Ovary (tissue), 3 donors: ENCODE measurements around the gene DAB2IP.

ENCODE experiments used
- CTCF ChIP-seq, 3 donors: fragments of 450-650 bp in 2 of 3; fragments of 200-600 bp in 1 of 3; IDR thresholded peaks; one replicate each; pipeline versions ENCODE4 v1.5.1 to v1.8.0; 2016 to 2022; ENCODE audit warnings: antibody characterized with exemption in 3 of 3, mild to moderate bottlenecking in 1 of 3
- EP300 ChIP-seq: sonication (generic); formaldehyde crosslinking; IDR thresholded peaks from one replicate; pipeline ENCODE4 v1.6.1; 2017; ENCODE audit warnings: antibody characterized with exemption
- POLR2A ChIP-seq: fragments of 450-650 bp; IDR thresholded peaks from one replicate; pipeline ENCODE4 v1.6.1; 2017; ENCODE audit warnings: antibody characterized with exemption, mild to moderate bottlenecking, moderate library complexity
- donor health status: DM: no; HTN: no; CAD: no.

- no peak for TF ChIP-seq CTCF (IDR thresholded peaks at IDR 0.05)
- no peak for TF ChIP-seq EP300
- no peak for TF ChIP-seq POLR2A
These were observed 22.1 kb downstream of the DAB2IP start for GRCh38 chr9:121673576-121673975.
